Mucosa of stomach (tissue), 1 donor: ENCODE results near the gene RNF26.
A peak's percentile ranks its signal among the peaks of the same experiment; 100 is the strongest.

ENCODE experiments used
- H3K27me3 ChIP-seq: one replicate; pipeline ENCODE4 v1.7.0; 2013; ENCODE audit warnings: mild to moderate bottlenecking, low read length; ENCODE audit not compliant: control insufficient read depth, insufficient read depth
- H3K36me3 ChIP-seq: one replicate; pipeline ENCODE4 v1.7.0; 2013; ENCODE audit warnings: low read length; ENCODE audit not compliant: control insufficient read depth, insufficient read depth
- H3K4me1 ChIP-seq: one replicate; pipeline ENCODE4 v1.7.0; 2013; ENCODE audit warnings: mild to moderate bottlenecking, low read length; ENCODE audit not compliant: control insufficient read depth, insufficient read depth
- H3K4me3 ChIP-seq: one replicate; pipeline ENCODE4 v1.7.0; 2013; ENCODE audit warnings: low read length
- H3K9ac ChIP-seq: one replicate; pipeline ENCODE4 v1.7.0; 2013; ENCODE audit warnings: mild to moderate bottlenecking, low read length, moderate library complexity
- H3K9me3 ChIP-seq: one replicate; pipeline ENCODE4 v1.7.0; 2013; ENCODE audit warnings: mild to moderate bottlenecking, low read length, moderate library complexity; ENCODE audit not compliant: control insufficient read depth
- donor health status: Pancreatic carcinoma.

RNF26 gene

GRCh38 chr11:119339589-119340334, 5.4 kb downstream of the RNF26 start:
- peaks cover 46% of the 10 kb centered on the region for H3K4me1 ChIP-seq
- no peaks in the 10 kb centered on the region for H3K9me3 ChIP-seq
- peaks cover 46% of the 10 kb centered on the region for H3K27me3 ChIP-seq
- H3K36me3 ChIP-seq, result no peaks in the 10 kb centered on the region
- peak overlapping the region; percentile 66 for H3K9ac ChIP-seq
- H3K4me3 ChIP-seq, result no peak overlapping the region

GRCh38 chr11:119340335-119341221, 6.3 kb downstream of the RNF26 start, which contains the start of gene C1QTNF5:
Gene C1QTNF5, minus strand, starts transcription at chr11:119340883. Its CDS starts 486 bp downstream, at chr11:119340397.
- Histone ChIP-seq H3K9ac (peak within 1 kb of the TSS; percentile 66), H3K36me3 (no peaks in the 10 kb centered on the region), H3K9me3 (no peaks in the 10 kb centered on the region), H3K27me3 (peaks cover 51% of the 10 kb centered on the region), H3K4me1 (peaks cover 38% of the 10 kb centered on the region), H3K4me3 (no peak within 1 kb of the TSS)

- peaks cover 36% of the 10 kb centered on the region for H3K4me1 ChIP-seq
- peak overlapping the region; percentile 66 for H3K9ac ChIP-seq
Measured at GRCh38 chr11:119341222-119342022, 7.1 kb downstream of the RNF26 start.

GRCh38 chr11:119342023-119342300, 7.6 kb downstream of the RNF26 start:
- H3K4me3 ChIP-seq, result no peak overlapping the region
- H3K9ac ChIP-seq, result no peak overlapping the region
- peaks cover 34% of the 10 kb centered on the region for H3K4me1 ChIP-seq
- H3K9me3 ChIP-seq, result no peaks in the 10 kb centered on the region
- H3K36me3 ChIP-seq, result no peaks in the 10 kb centered on the region
- peaks cover 56% of the 10 kb centered on the region for H3K27me3 ChIP-seq

More at GRCh38 chr11:119341222-119342022, 7.1 kb downstream of the RNF26 start:
- Histone ChIP-seq H3K27me3 (peaks cover 55% of the 10 kb centered on the region), H3K36me3 (no peaks in the 10 kb centered on the region), H3K9me3 (no peaks in the 10 kb centered on the region), H3K4me3 (no peak overlapping the region)

GRCh38 chr11:119342362-119343130, 8.2 kb downstream of the RNF26 start:
- Histone ChIP-seq H3K4me1 (peaks cover 30% of the 10 kb centered on the region), H3K4me3 (no peak overlapping the region), H3K27me3 (peaks cover 56% of the 10 kb centered on the region), H3K36me3 (no peaks in the 10 kb centered on the region), H3K9ac (no peak overlapping the region), H3K9me3 (no peaks in the 10 kb centered on the region)

- peaks cover 23% of the 10 kb centered on the region for H3K4me1 ChIP-seq
- no peaks in the 10 kb centered on the region for H3K36me3 ChIP-seq
- no peak overlapping the region for H3K9ac ChIP-seq
- no peaks in the 10 kb centered on the region for H3K9me3 ChIP-seq
- no peak overlapping the region for H3K4me3 ChIP-seq
- H3K27me3 ChIP-seq, result peaks cover 52% of the 10 kb centered on the region
Measured at GRCh38 chr11:119343726-119344125, 9.4 kb downstream of the RNF26 start.

- Histone ChIP-seq H3K9ac (no peak overlapping the region), H3K9me3 (no peaks in the 10 kb centered on the region)
Measured at GRCh38 chr11:119344291-119345010, 10.1 kb downstream of the RNF26 start.

GRCh38 chr11:119345685-119346084, 11.4 kb downstream of the RNF26 start:
- H3K9ac ChIP-seq, result no peak overlapping the region
- no peak overlapping the region for H3K4me3 ChIP-seq
- H3K36me3 ChIP-seq, result no peaks in the 10 kb centered on the region
- peaks cover 9% of the 10 kb centered on the region for H3K4me1 ChIP-seq
- no peaks in the 10 kb centered on the region for H3K9me3 ChIP-seq
- H3K27me3 ChIP-seq, result peaks cover 32% of the 10 kb centered on the region

More at GRCh38 chr11:119344291-119345010, 10.1 kb downstream of the RNF26 start:
- Histone ChIP-seq H3K27me3 (peaks cover 45% of the 10 kb centered on the region), H3K4me3 (no peak overlapping the region), H3K4me1 (peaks cover 22% of the 10 kb centered on the region), H3K36me3 (no peaks in the 10 kb centered on the region)

GRCh38 chr11:119346605-119347004, 12.3 kb downstream of the RNF26 start, which contains the start of gene MFRP:
Gene MFRP, minus strand, starts transcription at chr11:119346705. Its CDS starts 192 bp downstream, at chr11:119346513.
- peaks cover 23% of the 10 kb centered on the region for H3K27me3 ChIP-seq
- no peaks in the 10 kb centered on the region for H3K36me3 ChIP-seq
- H3K9ac ChIP-seq, result no peak within 1 kb of the TSS
- H3K4me1 ChIP-seq, result peaks cover under 1% of the 10 kb centered on the region
- no peaks in the 10 kb centered on the region for H3K9me3 ChIP-seq
- no peak within 1 kb of the TSS for H3K4me3 ChIP-seq

GRCh38 chr11:119347242-119347641, 12.9 kb downstream of the RNF26 start:
- H3K4me3 ChIP-seq, result no peak overlapping the region
- no peaks in the 10 kb centered on the region for H3K9me3 ChIP-seq
- no peak overlapping the region for H3K9ac ChIP-seq
- no peaks in the 10 kb centered on the region for H3K36me3 ChIP-seq
- H3K4me1 ChIP-seq, result no peaks in the 10 kb centered on the region
- peaks cover 17% of the 10 kb centered on the region for H3K27me3 ChIP-seq
